HEK293 (cell line): Measurements from ENCODE around the gene PIGQ.

Experiments used
- BCL11B ChIP-seq: fragments of 450-650 bp; formaldehyde crosslinking; IDR thresholded peaks from 2 replicates; pipeline ENCODE4 v1.5.1; 2016; ENCODE audit warnings: low read depth, missing biosample characterization, missing genetic modification characterization
- IKZF3 ChIP-seq: fragments of 450-650 bp; IDR thresholded peaks from 2 replicates; pipeline ENCODE4 v1.5.0; 2018; ENCODE audit warnings: missing biosample characterization, mild to moderate bottlenecking, missing genetic modification characterization, moderate library complexity
- SALL2 ChIP-seq: fragments of 450-650 bp; formaldehyde crosslinking; IDR thresholded peaks from 2 replicates; pipeline ENCODE4 v1.5.0; 2017; ENCODE audit warnings: missing biosample characterization, mild to moderate bottlenecking, missing genetic modification characterization, borderline replicate concordance
- SCRT2 ChIP-seq: fragments of 450-650 bp; formaldehyde crosslinking; IDR thresholded peaks from 2 replicates; pipeline ENCODE4 v1.5.1; 2016; ENCODE audit warnings: missing biosample characterization, missing genetic modification characterization
- SETDB1 ChIP-seq: IDR thresholded peaks from one replicate; pipeline ENCODE4 v1.6.1; 2017; ENCODE audit warnings: mild to moderate bottlenecking, low read length, moderate library complexity, mixed read lengths; ENCODE audit not compliant: insufficient read length
- ZBTB20 ChIP-seq: fragments of 450-650 bp; formaldehyde crosslinking; IDR thresholded peaks from 2 replicates; pipeline ENCODE4 v1.5.1; 2016; ENCODE audit warnings: missing biosample characterization, missing genetic modification characterization
- ZBTB48 ChIP-seq: fragments of 450-650 bp; formaldehyde crosslinking; IDR thresholded peaks from 2 replicates; pipeline ENCODE4 v1.5.1; 2016; ENCODE audit warnings: missing biosample characterization, missing genetic modification characterization
- ZFP37 ChIP-seq: fragments of 450-650 bp; formaldehyde crosslinking; IDR thresholded peaks from 2 replicates; pipeline ENCODE4 v1.5.1; 2016; ENCODE audit warnings: missing biosample characterization, missing genetic modification characterization
- ZNF157 ChIP-seq: fragments of 450-650 bp; formaldehyde crosslinking; IDR thresholded peaks from 2 replicates; pipeline ENCODE4 v1.5.1; 2016; ENCODE audit warnings: missing biosample characterization, missing genetic modification characterization
- ZNF223 ChIP-seq: fragments of 450-650 bp; formaldehyde crosslinking; IDR thresholded peaks from 2 replicates; pipeline ENCODE4 v1.5.1; 2016; ENCODE audit warnings: missing biosample characterization, missing genetic modification characterization
- ZNF248 ChIP-seq: fragments of 450-650 bp; formaldehyde crosslinking; IDR thresholded peaks from 2 replicates; pipeline ENCODE4 v1.5.1; 2017; ENCODE audit warnings: missing biosample characterization, missing genetic modification characterization
- ZNF37A ChIP-seq: fragments of 450-650 bp; IDR thresholded peaks from 2 replicates; pipeline ENCODE4 v1.5.1; 2018; ENCODE audit warnings: missing biosample characterization, missing genetic modification characterization
- ZNF48 ChIP-seq: fragments of 450-650 bp; formaldehyde crosslinking; IDR thresholded peaks from 2 replicates; pipeline ENCODE4 v1.5.1; 2016; ENCODE audit warnings: missing biosample characterization, missing genetic modification characterization
- ZNF555 ChIP-seq: fragments of 450-650 bp; formaldehyde crosslinking; conservative IDR thresholded peaks from 2 replicates; pipeline ENCODE4 v1.5.1; 2017; ENCODE audit warnings: missing biosample characterization, mild to moderate bottlenecking, missing genetic modification characterization, inconsistent platforms
- ZNF571 ChIP-seq: fragments of 450-650 bp; formaldehyde crosslinking; IDR thresholded peaks from 2 replicates; pipeline ENCODE4 v1.5.0; 2017; ENCODE audit warnings: missing biosample characterization, missing genetic modification characterization
- ZNF626 ChIP-seq: fragments of 450-650 bp; sonication (Bioruptor Pico); formaldehyde crosslinking; IDR thresholded peaks from 2 replicates; pipeline ENCODE4 v1.5.1; 2018; ENCODE audit warnings: missing biosample characterization, missing genetic modification characterization, inconsistent platforms
- ZNF747 ChIP-seq: fragments of 450-650 bp; formaldehyde crosslinking; IDR thresholded peaks from 2 replicates; pipeline ENCODE4 v1.5.1; 2016; ENCODE audit warnings: missing biosample characterization, missing genetic modification characterization
- ZNF791 ChIP-seq: fragments of 450-650 bp; formaldehyde crosslinking; IDR thresholded peaks from 2 replicates; pipeline ENCODE4 v1.5.1; 2016; ENCODE audit warnings: missing biosample characterization, missing genetic modification characterization
- ZNF830 ChIP-seq: fragments of 450-650 bp; IDR thresholded peaks from 2 replicates; pipeline ENCODE4 v1.5.0; 2018; ENCODE audit warnings: missing biosample characterization, missing genetic modification characterization, low read depth, mild to moderate bottlenecking, moderate library complexity
- ZXDB ChIP-seq: fragments of 450-650 bp; formaldehyde crosslinking; IDR thresholded peaks from 2 replicates; pipeline ENCODE4 v1.5.1; 2016; ENCODE audit warnings: missing biosample characterization, missing genetic modification characterization
- TF ChIP-seq, protein P1 (sequence below): fragments of 450-650 bp; formaldehyde crosslinking; IDR thresholded peaks from 2 replicates; pipeline ENCODE4 v1.5.1; 2016; ENCODE audit warnings: missing biosample characterization, missing genetic modification characterization
- TF ChIP-seq, protein P2 (sequence below): fragments of 450-650 bp; formaldehyde crosslinking; IDR thresholded peaks from 2 replicates; pipeline ENCODE4 v1.5.1; 2016; ENCODE audit warnings: missing biosample characterization, missing genetic modification characterization, low read depth
- TF ChIP-seq, protein P3 (sequence below): fragments of 450-650 bp; formaldehyde crosslinking; IDR thresholded peaks from 2 replicates; pipeline ENCODE4 v1.5.1; 2016; ENCODE audit warnings: missing biosample characterization, missing genetic modification characterization
- TF ChIP-seq, protein P4 (sequence below): fragments of 450-650 bp; formaldehyde crosslinking; IDR thresholded peaks from 2 replicates; pipeline ENCODE4; 2016; ENCODE audit warnings: missing biosample characterization, missing genetic modification characterization
- TF ChIP-seq, protein P5 (sequence below): fragments of 450-650 bp; formaldehyde crosslinking; optimal IDR thresholded peaks from 2 replicates; pipeline ENCODE3; 2016; ENCODE audit warnings: missing biosample characterization, mild to moderate bottlenecking, missing genetic modification characterization
- TF ChIP-seq, protein P6 (sequence below): fragments of 450-650 bp; formaldehyde crosslinking; IDR thresholded peaks from 2 replicates; pipeline ENCODE4 v1.5.1; 2016; ENCODE audit warnings: missing biosample characterization, missing genetic modification characterization
- TF ChIP-seq, protein P7 (sequence below): fragments of 450-650 bp; formaldehyde crosslinking; IDR thresholded peaks from 2 replicates; pipeline ENCODE4 v1.5.1; 2016; ENCODE audit warnings: missing biosample characterization, missing genetic modification characterization

Gene PIGQ

DNA sequence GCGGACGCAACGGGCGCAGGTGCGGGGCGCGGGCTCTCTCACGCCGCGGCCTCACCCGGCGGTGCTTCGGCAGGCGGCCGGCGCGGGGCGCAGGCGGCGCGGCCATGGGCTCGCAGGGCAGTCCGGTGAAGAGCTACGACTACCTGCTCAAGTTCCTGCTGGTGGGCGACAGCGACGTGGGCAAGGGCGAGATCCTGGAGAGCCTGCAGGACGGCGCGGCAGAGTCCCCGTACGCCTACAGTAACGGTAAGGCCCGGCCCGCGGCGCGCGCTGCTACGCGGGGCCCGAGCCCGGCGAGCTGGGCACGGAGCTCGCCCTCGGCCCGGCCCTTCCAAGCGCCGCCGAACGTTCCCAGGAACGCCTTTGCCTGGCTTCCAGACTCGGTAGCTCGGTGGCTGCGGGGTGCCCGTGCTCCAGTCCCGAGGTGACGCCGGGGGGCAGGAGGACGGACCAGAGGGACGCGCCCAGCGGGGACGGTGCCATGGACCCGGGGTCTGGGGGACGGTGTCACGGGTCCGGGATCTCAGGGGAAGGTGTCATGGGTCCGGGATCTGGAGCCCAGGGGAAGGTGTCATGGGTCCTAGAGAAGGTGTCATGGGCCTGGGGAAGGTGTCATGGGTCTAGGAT is 20.5 kb downstream of the PIGQ start (continued):
- TF ChIP-seq, protein P1, sequence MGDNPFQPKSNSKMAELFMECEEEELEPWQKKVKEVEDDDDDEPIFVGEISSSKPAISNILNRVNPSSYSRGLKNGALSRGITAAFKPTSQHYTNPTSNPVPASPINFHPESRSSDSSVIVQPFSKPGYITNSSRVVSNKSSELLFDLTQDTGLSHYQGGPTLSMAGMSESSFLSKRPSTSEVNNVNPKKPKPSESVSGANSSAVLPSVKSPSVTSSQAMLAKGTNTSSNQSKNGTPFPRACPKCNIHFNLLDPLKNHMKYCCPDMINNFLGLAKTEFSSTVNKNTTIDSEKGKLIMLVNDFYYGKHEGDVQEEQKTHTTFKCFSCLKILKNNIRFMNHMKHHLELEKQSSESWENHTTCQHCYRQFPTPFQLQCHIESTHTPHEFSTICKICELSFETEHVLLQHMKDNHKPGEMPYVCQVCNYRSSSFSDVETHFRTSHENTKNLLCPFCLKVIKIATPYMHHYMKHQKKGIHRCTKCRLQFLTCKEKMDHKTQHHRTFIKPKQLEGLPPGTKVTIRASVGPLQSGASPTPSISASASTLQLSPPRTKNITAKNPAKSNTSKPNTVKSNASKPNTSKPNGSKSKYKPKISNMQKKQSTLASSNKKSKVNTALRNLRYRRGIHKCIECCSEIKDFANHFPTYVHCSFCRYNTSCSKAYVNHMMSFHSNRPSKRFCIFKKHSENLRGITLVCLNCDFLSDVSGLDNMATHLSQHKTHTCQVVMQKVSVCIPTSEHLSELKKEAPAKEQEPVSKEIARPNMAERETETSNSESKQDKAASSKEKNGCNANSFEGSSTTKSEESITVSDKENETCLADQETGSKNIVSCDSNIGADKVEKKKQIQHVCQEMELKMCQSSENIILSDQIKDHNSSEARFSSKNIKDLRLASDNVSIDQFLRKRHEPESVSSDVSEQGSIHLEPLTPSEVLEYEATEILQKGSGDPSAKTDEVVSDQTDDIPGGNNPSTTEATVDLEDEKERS (tag by site-specific recombination) = no peak
- TF ChIP-seq ZNF248 (tag by site-specific recombination) (no peak), SETDB1 (no peak), ZBTB20 (tag by site-specific recombination) (no peak; the same call in 1 of the 2 replicates), SCRT2 (tag by site-specific recombination) (no peak), ZNF555 (tag by site-specific recombination) (no peak), ZBTB48 (no peak), BCL11B (tag by site-specific recombination) (peak; percentile 69), ZNF571 (tag by site-specific recombination) (no peak), ZFP37 (tag by site-specific recombination) (0 out of 2 replicates have a peak, but pooled peaks have one; percentile 32), ZNF626 (tag by site-specific recombination) (no peak), ZNF223 (no peak), ZNF48 (tag by site-specific recombination) (no peak), ZNF37A (tag by site-specific recombination) (no peak), ZNF157 (tag by site-specific recombination) (no peak), SALL2 (tag by site-specific recombination) (no peak), ZNF830 (tag by site-specific recombination) (no peak), IKZF3 (tag by site-specific recombination) (peak; percentile 32; the same call in 1 of the 2 replicates), ZNF747 (tag by site-specific recombination) (no peak), ZXDB (tag by site-specific recombination) (no peak), ZNF791 (no peak; the same call in 1 of the 2 replicates)
- TF ChIP-seq, protein P2, sequence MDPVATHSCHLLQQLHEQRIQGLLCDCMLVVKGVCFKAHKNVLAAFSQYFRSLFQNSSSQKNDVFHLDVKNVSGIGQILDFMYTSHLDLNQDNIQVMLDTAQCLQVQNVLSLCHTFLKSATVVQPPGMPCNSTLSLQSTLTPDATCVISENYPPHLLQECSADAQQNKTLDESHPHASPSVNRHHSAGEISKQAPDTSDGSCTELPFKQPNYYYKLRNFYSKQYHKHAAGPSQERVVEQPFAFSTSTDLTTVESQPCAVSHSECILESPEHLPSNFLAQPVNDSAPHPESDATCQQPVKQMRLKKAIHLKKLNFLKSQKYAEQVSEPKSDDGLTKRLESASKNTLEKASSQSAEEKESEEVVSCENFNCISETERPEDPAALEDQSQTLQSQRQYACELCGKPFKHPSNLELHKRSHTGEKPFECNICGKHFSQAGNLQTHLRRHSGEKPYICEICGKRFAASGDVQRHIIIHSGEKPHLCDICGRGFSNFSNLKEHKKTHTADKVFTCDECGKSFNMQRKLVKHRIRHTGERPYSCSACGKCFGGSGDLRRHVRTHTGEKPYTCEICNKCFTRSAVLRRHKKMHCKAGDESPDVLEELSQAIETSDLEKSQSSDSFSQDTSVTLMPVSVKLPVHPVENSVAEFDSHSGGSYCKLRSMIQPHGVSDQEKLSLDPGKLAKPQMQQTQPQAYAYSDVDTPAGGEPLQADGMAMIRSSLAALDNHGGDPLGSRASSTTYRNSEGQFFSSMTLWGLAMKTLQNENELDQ (tag by site-specific recombination) = no peak
- TF ChIP-seq, protein P3, sequence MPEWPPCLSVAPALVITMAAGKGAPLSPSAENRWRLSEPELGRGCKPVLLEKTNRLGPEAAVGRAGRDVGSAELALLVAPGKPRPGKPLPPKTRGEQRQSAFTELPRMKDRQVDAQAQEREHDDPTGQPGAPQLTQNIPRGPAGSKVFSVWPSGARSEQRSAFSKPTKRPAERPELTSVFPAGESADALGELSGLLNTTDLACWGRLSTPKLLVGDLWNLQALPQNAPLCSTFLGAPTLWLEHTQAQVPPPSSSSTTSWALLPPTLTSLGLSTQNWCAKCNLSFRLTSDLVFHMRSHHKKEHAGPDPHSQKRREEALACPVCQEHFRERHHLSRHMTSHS (tag by site-specific recombination) = peak; percentile 19; the same call in 1 of the 2 replicates
- TF ChIP-seq, protein P4, sequence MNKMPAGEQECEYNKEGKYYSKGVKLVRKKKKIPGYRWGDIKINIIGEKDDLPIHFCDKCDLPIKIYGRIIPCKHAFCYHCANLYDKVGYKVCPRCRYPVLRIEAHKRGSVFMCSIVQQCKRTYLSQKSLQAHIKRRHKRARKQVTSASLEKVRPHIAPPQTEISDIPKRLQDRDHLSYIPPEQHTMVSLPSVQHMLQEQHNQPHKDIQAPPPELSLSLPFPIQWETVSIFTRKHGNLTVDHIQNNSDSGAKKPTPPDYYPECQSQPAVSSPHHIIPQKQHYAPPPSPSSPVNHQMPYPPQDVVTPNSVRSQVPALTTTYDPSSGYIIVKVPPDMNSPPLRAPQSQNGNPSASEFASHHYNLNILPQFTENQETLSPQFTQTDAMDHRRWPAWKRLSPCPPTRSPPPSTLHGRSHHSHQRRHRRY (tag by site-specific recombination) = no peak
- TF ChIP-seq, protein P5, sequence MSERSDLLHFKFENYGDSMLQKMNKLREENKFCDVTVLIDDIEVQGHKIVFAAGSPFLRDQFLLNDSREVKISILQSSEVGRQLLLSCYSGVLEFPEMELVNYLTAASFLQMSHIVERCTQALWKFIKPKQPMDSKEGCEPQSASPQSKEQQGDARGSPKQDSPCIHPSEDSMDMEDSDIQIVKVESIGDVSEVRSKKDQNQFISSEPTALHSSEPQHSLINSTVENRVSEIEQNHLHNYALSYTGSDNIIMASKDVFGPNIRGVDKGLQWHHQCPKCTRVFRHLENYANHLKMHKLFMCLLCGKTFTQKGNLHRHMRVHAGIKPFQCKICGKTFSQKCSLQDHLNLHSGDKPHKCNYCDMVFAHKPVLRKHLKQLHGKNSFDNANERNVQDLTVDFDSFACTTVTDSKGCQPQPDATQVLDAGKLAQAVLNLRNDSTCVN = peak; percentile 61
- TF ChIP-seq, protein P6, sequence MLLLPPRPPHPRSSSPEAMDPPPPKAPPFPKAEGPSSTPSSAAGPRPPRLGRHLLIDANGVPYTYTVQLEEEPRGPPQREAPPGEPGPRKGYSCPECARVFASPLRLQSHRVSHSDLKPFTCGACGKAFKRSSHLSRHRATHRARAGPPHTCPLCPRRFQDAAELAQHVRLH (tag by site-specific recombination) = no peak
- TF ChIP-seq, protein P7, sequence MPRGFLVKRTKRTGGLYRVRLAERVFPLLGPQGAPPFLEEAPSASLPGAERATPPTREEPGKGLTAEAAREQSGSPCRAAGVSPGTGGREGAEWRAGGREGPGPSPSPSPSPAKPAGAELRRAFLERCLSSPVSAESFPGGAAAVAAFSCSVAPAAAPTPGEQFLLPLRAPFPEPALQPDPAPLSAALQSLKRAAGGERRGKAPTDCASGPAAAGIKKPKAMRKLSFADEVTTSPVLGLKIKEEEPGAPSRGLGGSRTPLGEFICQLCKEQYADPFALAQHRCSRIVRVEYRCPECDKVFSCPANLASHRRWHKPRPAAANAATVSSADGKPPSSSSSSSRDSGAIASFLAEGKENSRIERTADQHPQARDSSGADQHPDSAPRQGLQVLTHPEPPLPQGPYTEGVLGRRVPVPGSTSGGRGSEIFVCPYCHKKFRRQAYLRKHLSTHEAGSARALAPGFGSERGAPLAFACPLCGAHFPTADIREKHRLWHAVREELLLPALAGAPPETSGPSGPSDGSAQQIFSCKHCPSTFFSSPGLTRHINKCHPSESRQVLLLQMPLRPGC (tag by site-specific recombination) = no peak
